ENCODE results near the gene CALML6.

The CALML6 gene

DNA sequence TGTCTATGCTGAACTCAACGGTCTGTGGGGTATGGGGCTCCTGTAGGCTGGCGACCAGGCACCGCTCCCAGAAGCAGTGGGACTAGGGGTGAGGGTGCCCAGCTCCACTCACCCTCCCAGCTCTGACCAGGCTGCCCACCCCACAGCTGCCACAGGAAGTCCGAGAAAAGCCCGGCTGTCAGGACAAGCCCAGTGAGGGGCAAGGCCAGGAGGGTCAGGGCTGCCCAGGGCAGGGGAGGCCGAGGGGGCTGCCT is 7.6 kb downstream of the CALML6 start:
- H2AK5ac ChIP-seq (ENCODE audit: low read length) = no peak overlapping the region
- no peak overlapping the region for H3K4ac ChIP-seq (ENCODE audit: low read depth, low read length)
- H2BK120ac ChIP-seq (ENCODE audit: insufficient read depth, low read length, poor library complexity) = no peak overlapping the region
- H3K36me3 ChIP-seq (ENCODE audit: control insufficient read depth in 1 of 2, insufficient read depth in 2 of 2, low read length in 2 of 2) = no peaks in the 10 kb centered on the region
- no peaks in the 10 kb centered on the region for H3K27me3 ChIP-seq (ENCODE audit: insufficient read depth, low read length)
- H3K18ac ChIP-seq (ENCODE audit: low read length) = no peak overlapping the region
- H3K4me3 ChIP-seq (ENCODE audit: low read depth, low read length) = no peak overlapping the region
- no peaks in the 10 kb centered on the region for H3K79me2 ChIP-seq (ENCODE audit: control insufficient read depth, insufficient read depth, low read length, poor library complexity)
- DNase-seq = no peak
- no peak overlapping the region for H2AFZ ChIP-seq (ENCODE audit: insufficient read depth, low read length, poor library complexity)
- H3K14ac ChIP-seq (ENCODE audit: low read length) = no peak overlapping the region
- WGBS (ENCODE audit: extremely low coverage, insufficient coverage, insufficient read length) = no CpG with 5 or more reads among the region's 6 CpGs
- H3K9ac ChIP-seq (ENCODE audit: low read length) = no peak overlapping the region
- peaks cover 13% of the 10 kb centered on the region for H3K9me3 ChIP-seq (ENCODE audit: insufficient read depth, low read depth, low read length)
- H4K91ac ChIP-seq (ENCODE audit: low read depth, low read length) = no peak overlapping the region
- H4K8ac ChIP-seq (ENCODE audit: low read depth, low read length) = no peak overlapping the region
- no peak overlapping the region for H3K27ac ChIP-seq (ENCODE audit: low read depth, low read length)
- H2BK5ac ChIP-seq (ENCODE audit: low read depth, low read length, poor library complexity) = no peak overlapping the region
- H3K4me2 ChIP-seq (ENCODE audit: low read length) = no peak overlapping the region
- no peak overlapping the region for H2BK12ac ChIP-seq (ENCODE audit: low read length)
- peaks cover 12 to 13% of the 10 kb centered on the region in 2 experiments for H3K4me1 ChIP-seq (ENCODE audit: control insufficient read depth in 1 of 2, insufficient read depth in 2 of 2, low read length in 2 of 2)
- H4K12ac ChIP-seq (ENCODE audit: low read depth, low read length) = no peak overlapping the region
- H3K79me1 ChIP-seq (ENCODE audit: low read length) = peaks cover 3% of the 10 kb centered on the region
- H3K23ac ChIP-seq (ENCODE audit: low read length) = no peak overlapping the region

- Histone ChIP-seq H3K79me2 (ENCODE audit: control insufficient read depth, insufficient read depth, low read length, poor library complexity) (no peaks in the 10 kb centered on the region), H2BK120ac (ENCODE audit: insufficient read depth, low read length, poor library complexity) (no peak overlapping the region), H4K12ac (ENCODE audit: low read depth, low read length) (no peak overlapping the region), H2BK12ac (ENCODE audit: low read length) (no peak overlapping the region), H2AK5ac (ENCODE audit: low read length) (no peak overlapping the region), H3K9me3 (ENCODE audit: insufficient read depth, low read depth, low read length) (peaks cover 11% of the 10 kb centered on the region), H2BK5ac (ENCODE audit: low read depth, low read length, poor library complexity) (no peak overlapping the region), H3K36me3 (ENCODE audit: control insufficient read depth in 1 of 2, insufficient read depth in 2 of 2, low read length in 2 of 2) (no peaks in the 10 kb centered on the region), H3K18ac (ENCODE audit: low read length) (no peak overlapping the region), H4K91ac (ENCODE audit: low read depth, low read length) (no peak overlapping the region), H3K9ac (ENCODE audit: low read length) (no peak overlapping the region), H4K8ac (ENCODE audit: low read depth, low read length) (no peak overlapping the region), H3K27ac (ENCODE audit: low read depth, low read length) (no peak overlapping the region), H3K14ac (ENCODE audit: low read length) (no peak overlapping the region), H2AFZ (ENCODE audit: insufficient read depth, low read length, poor library complexity) (no peak overlapping the region), H3K4me3 (ENCODE audit: low read depth, low read length) (no peak overlapping the region), H3K79me1 (ENCODE audit: low read length) (peaks cover 3% of the 10 kb centered on the region), H3K4ac (ENCODE audit: low read depth, low read length) (no peak overlapping the region), H3K4me1 (ENCODE audit: control insufficient read depth in 1 of 2, insufficient read depth in 2 of 2, low read length in 2 of 2) (peaks cover 12% of the 10 kb centered on the region in 2 experiments), H3K23ac (ENCODE audit: low read length) (no peak overlapping the region), H3K27me3 (ENCODE audit: insufficient read depth, low read length) (no peaks in the 10 kb centered on the region), H3K4me2 (ENCODE audit: low read length) (no peak overlapping the region)
- no peak for DNase-seq
- no CpG with 5 or more reads among the region's 29 CpGs for WGBS (ENCODE audit: extremely low coverage, insufficient coverage, insufficient read length)
Measured at GRCh38 chr1:1922956-1923833, 8.1 kb downstream of the CALML6 start.

DNA sequence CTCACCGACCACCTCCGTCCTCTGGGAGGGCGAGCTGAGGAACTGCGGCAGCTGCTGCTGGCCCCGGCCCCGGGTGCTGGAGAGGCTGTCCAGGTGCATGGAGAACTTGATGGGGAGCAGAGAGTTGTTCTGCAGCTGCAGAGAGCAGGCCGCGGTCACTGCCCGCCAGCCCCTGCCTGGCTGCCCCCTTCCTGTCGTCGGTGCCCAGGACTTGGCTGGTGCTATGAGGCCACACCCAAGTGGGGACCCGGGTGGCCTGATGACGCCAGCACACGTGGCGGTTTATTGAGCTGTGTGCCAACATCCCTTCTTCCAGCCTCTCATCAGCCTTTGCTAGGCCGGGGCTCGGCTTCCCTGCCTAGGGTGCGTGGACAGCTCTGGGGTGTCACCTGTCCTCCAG is 9.3 kb downstream of the CALML6 start:
- H2AK5ac ChIP-seq (ENCODE audit: low read length) = no peak overlapping the region
- H2BK12ac ChIP-seq (ENCODE audit: low read length) = no peak overlapping the region
- no peak overlapping the region for H3K4ac ChIP-seq (ENCODE audit: low read depth, low read length)
- no peaks in the 10 kb centered on the region for H3K36me3 ChIP-seq (ENCODE audit: control insufficient read depth in 1 of 2, insufficient read depth in 2 of 2, low read length in 2 of 2)
- H2BK120ac ChIP-seq (ENCODE audit: insufficient read depth, low read length, poor library complexity) = no peak overlapping the region
- H3K9me3 ChIP-seq (ENCODE audit: insufficient read depth, low read depth, low read length) = peaks cover 13% of the 10 kb centered on the region
- no peak for DNase-seq
- H3K27me3 ChIP-seq (ENCODE audit: insufficient read depth, low read length) = no peaks in the 10 kb centered on the region
- no peaks in the 10 kb centered on the region for H3K79me2 ChIP-seq (ENCODE audit: control insufficient read depth, insufficient read depth, low read length, poor library complexity)
- H3K4me2 ChIP-seq (ENCODE audit: low read length) = no peak overlapping the region
- H3K4me3 ChIP-seq (ENCODE audit: low read depth, low read length) = no peak overlapping the region
- no peak overlapping the region for H3K23ac ChIP-seq (ENCODE audit: low read length)
- no peak overlapping the region for H3K27ac ChIP-seq (ENCODE audit: low read depth, low read length)
- no peak overlapping the region for H4K8ac ChIP-seq (ENCODE audit: low read depth, low read length)
- peaks cover 5% of the 10 kb centered on the region in 2 experiments for H3K4me1 ChIP-seq (ENCODE audit: control insufficient read depth in 1 of 2, insufficient read depth in 2 of 2, low read length in 2 of 2)
- H3K79me1 ChIP-seq (ENCODE audit: low read length) = peaks cover 3% of the 10 kb centered on the region
- no peak overlapping the region for H2AFZ ChIP-seq (ENCODE audit: insufficient read depth, low read length, poor library complexity)
- no peak overlapping the region for H4K91ac ChIP-seq (ENCODE audit: low read depth, low read length)
- H4K12ac ChIP-seq (ENCODE audit: low read depth, low read length) = no peak overlapping the region
- H3K18ac ChIP-seq (ENCODE audit: low read length) = no peak overlapping the region
- H3K9ac ChIP-seq (ENCODE audit: low read length) = no peak overlapping the region
- no peak overlapping the region for H3K14ac ChIP-seq (ENCODE audit: low read length)
- no CpG with 5 or more reads among the region's 18 CpGs for WGBS (ENCODE audit: extremely low coverage, insufficient coverage, insufficient read length)
- no peak overlapping the region for H2BK5ac ChIP-seq (ENCODE audit: low read depth, low read length, poor library complexity)

DNA sequence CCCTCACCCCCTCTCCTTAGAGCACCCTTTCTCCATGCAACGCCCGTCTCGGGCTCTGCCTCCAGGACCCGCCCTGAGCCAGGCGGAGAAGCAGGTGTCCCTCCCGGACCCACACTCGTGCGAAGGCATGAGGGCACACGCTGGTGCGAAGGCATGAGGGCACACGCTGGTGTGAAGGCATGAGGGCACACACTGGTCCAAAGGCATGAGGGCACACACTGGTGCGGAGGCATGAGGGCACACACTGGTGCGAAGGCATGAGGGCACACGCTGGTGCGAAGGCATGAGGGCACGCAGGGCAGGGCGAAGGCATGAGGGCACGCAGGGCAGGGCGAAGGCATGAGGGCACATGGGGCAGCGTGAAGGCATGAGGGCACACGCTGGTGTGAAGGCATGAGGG is 9.8 kb downstream of the CALML6 start:
- Histone ChIP-seq H2BK120ac (ENCODE audit: insufficient read depth, low read length, poor library complexity) (no peak overlapping the region), H3K18ac (ENCODE audit: low read length) (no peak overlapping the region), H3K79me2 (ENCODE audit: control insufficient read depth, insufficient read depth, low read length, poor library complexity) (no peaks in the 10 kb centered on the region), H2AK5ac (ENCODE audit: low read length) (no peak overlapping the region), H4K12ac (ENCODE audit: low read depth, low read length) (no peak overlapping the region), H3K4me1 (ENCODE audit: control insufficient read depth in 1 of 2, insufficient read depth in 2 of 2, low read length in 2 of 2) (peaks cover under 1 to 1% of the 10 kb centered on the region in 2 experiments), H3K14ac (ENCODE audit: low read length) (no peak overlapping the region), H3K4ac (ENCODE audit: low read depth, low read length) (no peak overlapping the region), H4K8ac (ENCODE audit: low read depth, low read length) (no peak overlapping the region), H3K4me3 (ENCODE audit: low read depth, low read length) (peak overlapping the region; percentile 46), H2BK12ac (ENCODE audit: low read length) (no peak overlapping the region), H3K9ac (ENCODE audit: low read length) (no peak overlapping the region), H4K91ac (ENCODE audit: low read depth, low read length) (no peak overlapping the region), H3K9me3 (ENCODE audit: insufficient read depth, low read depth, low read length) (peaks cover 11% of the 10 kb centered on the region), H3K36me3 (ENCODE audit: control insufficient read depth in 1 of 2, insufficient read depth in 2 of 2, low read length in 2 of 2) (no peaks in the 10 kb centered on the region), H2AFZ (ENCODE audit: insufficient read depth, low read length, poor library complexity) (no peak overlapping the region), H3K27me3 (ENCODE audit: insufficient read depth, low read length) (no peaks in the 10 kb centered on the region), H3K4me2 (ENCODE audit: low read length) (no peak overlapping the region), H3K79me1 (ENCODE audit: low read length) (peaks cover under 1% of the 10 kb centered on the region), H3K27ac (ENCODE audit: low read depth, low read length) (no peak overlapping the region), H2BK5ac (ENCODE audit: low read depth, low read length, poor library complexity) (no peak overlapping the region), H3K23ac (ENCODE audit: low read length) (no peak overlapping the region)
- no peak for DNase-seq
- WGBS (ENCODE audit: extremely low coverage, insufficient coverage, insufficient read length) = no CpG with 5 or more reads among the region's 21 CpGs

All from trophoblast cell (in vitro differentiated cells and primary cell).